Choroid plexus epithelial cell (primary cell): Measurements from ENCODE around the gene TSR3.

Experiments used
- DNase-seq: peaks from one replicate; pipeline ENCODE4 v3.0.0-alpha.2; 2010; ENCODE audit warnings: low read depth
- H3K4me3 ChIP-seq: 2 replicates; pipeline ENCODE4 v1.5.1; 2011; ENCODE audit warnings: low read depth, mild to moderate bottlenecking, control low read depth, low read length, moderate library complexity
- CTCF ChIP-seq: conservative IDR thresholded peaks from 2 replicates; pipeline ENCODE4 v1.5.1; 2011; ENCODE audit warnings: low read depth, mild to moderate bottlenecking, control low read depth, inconsistent platforms, low read length, moderate library complexity

TSR3 gene

DNA sequence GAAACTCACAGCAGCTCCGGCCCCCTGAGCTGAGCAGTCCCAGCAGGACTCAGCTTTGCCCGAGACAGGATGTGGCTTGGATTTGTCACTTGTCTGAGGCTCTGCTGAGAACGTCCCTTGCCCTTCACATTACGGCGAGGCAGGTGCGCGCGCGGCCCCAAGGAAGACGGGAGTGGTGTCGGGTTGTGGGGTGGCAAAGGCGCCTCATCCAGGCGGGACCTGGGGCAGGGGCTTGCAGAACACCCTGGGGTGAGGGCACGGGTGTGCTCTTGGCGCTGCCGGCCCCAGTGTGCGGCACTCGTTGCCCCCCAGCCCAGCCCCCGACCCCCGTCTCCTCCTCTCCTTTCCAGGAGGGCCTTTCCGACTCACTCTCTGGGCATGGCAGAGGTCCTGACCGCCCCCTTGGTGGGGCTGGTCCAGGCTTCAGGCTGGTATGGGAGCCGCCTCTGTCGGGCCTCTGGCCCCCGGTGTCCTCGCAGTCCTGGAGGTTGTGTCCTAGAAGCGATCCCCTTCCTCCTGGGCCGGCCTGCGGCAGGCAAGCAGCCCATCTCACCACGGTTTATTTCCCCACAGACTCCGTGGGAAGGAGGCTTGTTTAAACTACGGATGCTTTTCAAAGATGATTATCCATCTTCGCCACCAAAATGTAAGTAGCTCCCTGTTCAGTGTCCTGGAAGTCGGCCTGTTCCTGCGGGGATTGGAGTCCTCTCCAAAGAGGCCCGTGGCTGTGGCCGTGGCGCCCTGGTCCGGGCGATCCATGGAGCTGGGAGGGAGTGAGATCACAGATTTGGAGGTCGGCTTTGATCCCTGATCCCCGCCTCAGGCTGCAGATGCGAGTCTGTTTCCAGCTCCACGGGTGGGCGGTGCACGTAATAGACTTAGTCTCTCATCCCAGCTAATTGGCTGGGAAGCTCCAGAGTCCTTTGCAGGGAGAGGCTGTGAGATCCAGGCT is 36.3 kb downstream of the TSR3 start:
- H3K4me3 ChIP-seq, result no peak overlapping the region
- DNase-seq, result no peak
- no peak for TF ChIP-seq CTCF

DNA sequence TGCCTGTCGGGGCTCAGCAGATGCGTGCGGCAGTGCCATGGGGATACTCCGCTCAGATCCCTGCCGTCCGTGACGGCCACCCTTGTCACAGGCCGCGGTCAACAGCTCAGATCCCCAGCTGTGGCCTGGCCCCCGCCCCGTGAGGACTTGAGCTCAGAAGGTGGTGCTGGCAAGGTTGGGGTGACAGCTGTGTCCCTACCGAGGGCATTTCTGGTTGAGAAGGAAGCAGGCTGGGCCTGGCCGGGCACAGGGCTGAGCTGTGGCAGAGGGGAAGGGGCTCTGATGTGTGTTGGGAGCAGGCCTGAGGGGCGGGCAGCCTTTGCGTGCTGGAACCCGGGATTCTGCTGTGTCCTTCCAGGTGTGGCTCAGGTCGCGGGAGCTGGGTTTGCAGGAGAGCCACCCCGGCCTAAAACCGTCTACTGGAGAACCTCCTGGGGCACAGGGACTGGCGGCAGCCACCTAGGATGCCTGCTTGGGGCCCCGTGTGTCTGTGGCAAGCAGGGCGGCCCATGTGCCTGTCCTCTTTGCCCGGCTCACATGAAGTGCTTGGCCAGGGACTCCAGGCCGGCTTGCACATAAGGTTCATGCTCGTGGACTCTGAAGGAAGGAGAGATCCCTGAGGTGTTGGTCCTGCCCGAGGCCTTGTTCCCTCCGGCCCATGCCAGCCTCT is 37.1 kb downstream of the TSR3 start:
- DNase-seq, result no peak
- TF ChIP-seq CTCF, result no peak
- no peak overlapping the region for H3K4me3 ChIP-seq

DNA sequence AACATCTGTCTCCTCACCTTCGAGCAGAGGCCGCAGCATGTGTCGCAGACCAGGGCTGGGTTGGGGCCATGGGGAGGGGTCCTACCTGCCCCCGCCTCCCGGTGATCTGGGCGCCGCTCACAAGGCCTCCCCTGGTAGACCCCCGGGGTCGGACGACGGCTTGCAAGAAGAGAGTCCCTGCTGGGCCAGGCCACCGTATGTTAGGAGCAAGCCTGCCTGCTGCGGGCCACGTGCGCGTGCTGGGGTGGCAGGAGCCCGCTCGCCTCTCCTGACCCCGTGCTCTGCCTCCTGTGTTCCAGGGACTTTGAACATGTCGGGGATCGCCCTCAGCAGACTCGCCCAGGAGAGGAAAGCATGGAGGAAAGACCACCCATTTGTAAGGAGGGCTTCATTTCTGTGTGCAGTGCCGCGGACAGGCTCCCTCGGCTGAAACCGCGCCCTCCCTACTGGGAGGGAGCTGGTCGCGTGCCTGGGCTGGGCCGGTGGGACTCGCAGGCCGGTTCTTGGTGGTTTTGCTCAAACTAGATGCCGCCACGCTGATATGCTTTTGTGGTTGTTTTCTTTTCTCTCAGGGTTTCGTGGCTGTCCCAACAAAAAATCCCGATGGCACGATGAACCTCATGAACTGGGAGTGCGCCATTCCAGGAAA is 37.8 kb downstream of the TSR3 start:
- DNase-seq, result no peak
- no peak overlapping the region for H3K4me3 ChIP-seq
- no peak for TF ChIP-seq CTCF

DNA sequence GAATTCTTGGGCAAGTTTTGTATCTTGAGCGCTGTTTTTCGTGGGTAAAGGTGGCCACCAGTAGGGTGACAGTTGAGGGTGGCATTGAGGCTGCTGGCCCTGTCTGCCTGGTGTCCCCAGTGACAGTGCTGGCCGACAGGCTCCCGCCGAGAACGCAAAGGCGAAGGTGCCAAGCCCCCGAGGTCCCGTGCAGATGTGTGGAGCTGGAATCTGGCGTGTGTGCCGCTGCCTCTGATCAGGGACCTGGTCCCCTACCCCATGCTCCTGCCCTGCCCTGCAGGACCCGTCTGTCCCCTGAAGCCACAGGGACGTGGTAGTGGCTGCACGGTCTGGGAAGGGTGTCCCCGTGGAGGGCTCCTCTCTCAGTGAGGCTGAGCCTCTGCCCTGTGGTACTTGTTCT is 38.8 kb downstream of the TSR3 start:
- TF ChIP-seq CTCF, result no peak
- no peak overlapping the region for H3K4me3 ChIP-seq
- no peak for DNase-seq

GRCh38 chr16:1312467-1312816 is 39.2 kb downstream of the TSR3 start:
- no peak for DNase-seq
- no peak for TF ChIP-seq CTCF
- H3K4me3 ChIP-seq, result no peak overlapping the region

- TF ChIP-seq CTCF, result no peak
- DNase-seq, result peak; percentile 34
- H3K4me3 ChIP-seq, result peak overlapping the region; percentile 74
Observed at GRCh38 chr16:1311738-1312466, 39.8 kb downstream of the TSR3 start.
